Amniotic stem cell (primary cell): ENCODE measurements around the gene ASNSD1.

ENCODE experiments used
- DNase-seq: peaks from one replicate; lab custom pipeline; 2025; lab: John Stamatoyannopoulos, UW

The ASNSD1 gene

GRCh38 chr2:189661148-189661956 lies at the start of gene ASNSD1:
ASNSD1 (plus strand) TSS chr2:189661459; CDS start chr2:189666133, 4,674 bp downstream.
- peak; percentile 98 for DNase-seq

DNA sequence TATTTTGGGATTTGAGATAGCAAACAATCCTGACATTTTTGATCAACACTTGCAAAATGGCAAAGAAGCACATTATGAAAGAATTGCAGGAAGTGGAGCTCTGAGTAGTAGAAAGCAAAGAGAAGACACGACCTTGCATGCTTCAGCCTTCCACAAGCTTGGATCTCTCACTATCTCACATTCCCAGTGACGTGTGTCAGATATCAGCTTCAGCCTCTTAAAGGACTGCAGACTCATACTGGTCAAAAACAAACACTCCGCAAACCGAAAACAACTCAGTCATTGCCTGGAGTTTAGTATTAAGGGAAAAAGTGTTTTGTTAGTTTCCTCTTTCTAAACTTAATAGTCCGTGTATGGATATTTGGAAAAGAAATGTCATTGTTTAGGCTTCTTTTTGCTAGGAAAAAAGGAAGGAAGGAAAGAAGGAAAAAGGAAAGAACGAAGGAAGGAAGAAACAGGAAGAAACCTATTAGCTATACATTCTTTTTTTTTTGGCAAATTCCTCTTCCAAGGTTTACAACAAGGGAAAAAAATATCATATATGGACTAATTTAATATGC lies 48.1 kb upstream of the ASNSD1 start:
- peak; percentile 70 for DNase-seq

DNA sequence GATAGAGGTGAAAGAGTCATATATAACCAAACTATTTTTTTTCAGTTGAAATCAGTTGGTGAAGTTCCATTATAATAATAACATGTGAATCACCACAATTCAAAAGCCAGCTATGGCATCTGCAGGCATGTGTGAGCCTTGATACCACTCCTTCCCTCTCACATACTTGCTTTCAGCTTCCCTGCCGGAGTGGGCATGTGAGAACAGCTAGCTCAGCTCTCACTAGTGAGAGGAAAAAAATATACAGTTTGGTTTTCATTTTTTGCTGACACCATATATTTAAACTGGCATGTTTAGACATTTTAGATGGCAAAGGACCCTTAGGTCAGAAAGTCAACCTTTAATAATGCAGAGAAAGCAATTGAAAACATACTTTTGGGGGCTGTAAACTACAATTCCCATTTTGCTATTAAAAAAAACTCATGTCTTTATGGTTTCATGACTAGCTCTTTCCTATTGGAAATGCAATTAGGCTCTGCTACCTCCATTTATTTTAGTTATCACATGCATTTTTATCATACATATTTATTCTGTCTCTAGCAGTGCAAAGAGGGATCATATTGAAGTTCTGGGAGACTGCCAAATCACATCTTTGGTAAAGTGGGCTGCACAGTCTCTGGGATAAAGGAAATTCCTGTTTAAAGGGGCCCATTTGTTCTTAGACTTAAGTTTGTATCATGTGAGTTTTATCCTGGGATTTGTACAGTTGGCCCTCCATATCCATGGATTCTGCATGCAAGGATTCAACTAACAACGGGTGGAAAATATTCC lies 47.4 kb upstream of the ASNSD1 start:
- no peak for DNase-seq

DNA sequence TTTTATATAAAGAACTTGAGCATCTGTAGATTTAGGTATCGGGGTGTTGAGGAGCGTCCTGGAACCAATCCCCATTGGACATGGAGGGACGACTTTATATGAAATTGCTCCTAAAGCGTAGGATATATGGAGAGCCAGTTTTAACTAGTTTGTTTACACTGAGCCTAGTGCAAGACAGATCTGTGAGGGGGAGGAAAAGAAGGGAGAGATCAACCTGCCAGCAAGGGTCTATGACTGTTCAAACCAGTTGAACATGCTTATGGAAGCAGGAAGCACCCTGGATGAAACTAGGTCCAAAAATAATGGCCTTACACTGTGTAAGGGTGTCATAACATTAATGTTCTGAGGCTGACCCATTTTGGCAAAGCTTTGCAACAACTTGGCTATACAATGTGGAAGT lies 46.7 kb upstream of the ASNSD1 start:
- DNase-seq: no peak

DNA sequence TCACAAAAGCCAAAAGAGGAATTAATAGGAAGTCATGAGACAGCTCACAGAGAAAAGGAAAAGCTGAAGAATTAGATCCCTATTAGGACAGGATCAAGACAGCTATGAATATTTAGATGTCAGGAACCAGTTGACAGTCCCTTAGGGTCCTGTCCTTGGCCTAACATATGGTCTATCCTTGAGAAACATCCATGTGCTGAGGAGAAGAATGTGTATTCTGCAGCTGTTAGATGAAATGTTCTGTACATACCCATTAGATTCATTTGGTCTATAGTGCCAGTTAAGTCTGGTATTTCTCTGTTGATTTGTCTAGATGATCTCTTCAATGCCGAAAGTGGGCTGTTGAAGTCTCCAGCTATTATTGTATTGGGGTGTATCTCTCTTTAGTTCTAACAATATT lies 43.1 kb upstream of the ASNSD1 start:
- no peak for DNase-seq

- DNase-seq: no peak
Measured at GRCh38 chr2:189621781-189622180, 39.5 kb upstream of the ASNSD1 start.

- no peak for DNase-seq
Measured at GRCh38 chr2:189623049-189623448, 38.2 kb upstream of the ASNSD1 start.

DNA sequence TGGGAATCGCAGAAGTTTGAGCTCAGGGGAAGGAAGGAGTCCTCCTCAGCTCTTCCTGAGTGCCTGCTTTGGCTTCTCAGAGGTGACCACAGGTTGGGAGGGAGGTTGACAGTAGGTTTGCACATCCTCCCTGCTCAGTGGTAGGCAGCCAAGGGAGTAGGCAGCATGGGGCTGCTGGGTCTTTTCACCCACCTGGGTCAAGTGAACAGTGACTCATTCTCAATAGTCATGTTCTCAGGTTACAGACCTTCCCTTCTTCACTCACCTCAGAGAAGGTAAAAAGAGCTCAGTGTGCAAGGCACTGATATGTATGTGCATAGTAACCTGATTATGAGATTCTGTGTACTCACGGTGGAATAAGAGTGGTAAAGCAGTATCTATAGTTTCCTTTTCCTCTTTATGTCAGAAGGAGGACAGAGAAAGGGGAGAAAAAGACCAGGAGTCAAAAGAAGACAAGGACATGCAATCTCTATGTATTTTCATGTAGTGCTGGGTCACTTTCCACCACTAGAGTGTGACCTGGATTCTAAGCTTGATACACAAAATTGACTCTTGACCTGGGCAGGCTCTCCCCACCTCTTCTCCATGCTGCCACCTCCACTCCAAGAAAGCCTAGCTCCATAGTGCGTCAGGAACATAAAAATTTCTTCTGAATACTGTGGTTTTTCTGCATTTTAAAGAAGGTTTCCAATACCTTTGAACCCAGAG lies 36.5 kb upstream of the ASNSD1 start:
- no peak for DNase-seq

DNA sequence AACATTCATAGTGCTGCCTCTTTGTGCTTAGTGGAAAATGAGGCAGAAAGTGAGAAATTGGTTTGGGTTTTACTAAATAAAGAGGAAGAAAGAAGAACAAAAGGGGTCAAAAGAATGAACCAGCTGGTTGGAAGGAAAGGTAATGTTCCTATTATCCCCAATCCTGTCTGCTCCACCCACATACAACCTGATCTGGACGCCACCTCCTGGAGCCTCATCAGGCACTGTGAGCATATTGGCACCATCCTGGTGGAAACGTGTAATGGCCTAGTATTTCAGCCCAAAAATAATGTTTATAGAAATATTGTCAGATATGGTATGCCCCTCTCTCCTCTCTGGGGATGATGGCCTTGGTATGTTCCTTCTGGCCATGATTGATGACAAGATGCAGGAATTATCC lies 35.6 kb upstream of the ASNSD1 start:
- no peak for DNase-seq

- DNase-seq: no peak
Measured at GRCh38 chr2:189627789-189628188, 33.5 kb upstream of the ASNSD1 start.

- DNase-seq: no peak
Measured at GRCh38 chr2:189628817-189629530, 32.3 kb upstream of the ASNSD1 start.

DNA sequence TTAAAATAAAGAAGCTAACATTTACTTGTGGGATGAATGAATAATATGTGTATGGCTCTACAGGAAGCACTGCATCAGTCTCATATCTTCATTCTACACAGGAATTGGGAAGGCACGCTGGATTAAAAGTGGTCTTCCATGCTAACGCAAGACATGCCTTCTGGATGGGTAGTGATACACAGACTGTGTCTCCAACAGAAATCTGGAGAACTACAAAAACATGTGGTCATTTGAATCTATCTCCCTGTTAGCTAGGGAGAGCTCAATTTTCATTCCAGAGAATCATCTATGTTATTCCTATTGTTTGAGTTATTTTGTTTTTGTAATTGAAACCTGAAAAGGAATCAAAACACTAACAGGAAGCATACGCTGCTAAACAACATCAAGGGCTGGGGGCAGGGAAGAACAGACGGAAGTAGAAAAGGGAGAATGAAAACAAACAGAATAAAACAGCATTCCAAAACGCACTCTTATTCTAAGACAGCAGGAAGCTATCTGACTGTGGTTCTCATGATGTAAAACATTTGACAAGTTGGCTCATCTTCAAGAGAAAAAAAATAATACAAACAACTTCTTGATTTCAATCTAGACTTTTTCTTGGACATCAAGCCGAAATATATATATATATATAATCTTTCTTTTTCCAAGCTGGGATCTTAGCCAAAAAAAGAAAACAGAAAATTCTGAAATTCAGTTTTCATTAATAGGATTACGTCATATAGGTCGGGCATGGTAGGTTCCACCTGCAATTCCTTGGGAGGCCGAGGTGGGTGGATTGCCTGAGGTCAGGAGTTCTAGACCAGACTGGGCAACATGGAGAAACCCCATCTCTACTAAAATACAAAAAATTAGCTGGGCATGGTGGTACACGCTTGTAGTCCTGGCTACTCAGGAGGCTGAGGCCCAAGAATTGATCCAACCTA lies 31.5 kb upstream of the ASNSD1 start:
- no peak for DNase-seq

DNA sequence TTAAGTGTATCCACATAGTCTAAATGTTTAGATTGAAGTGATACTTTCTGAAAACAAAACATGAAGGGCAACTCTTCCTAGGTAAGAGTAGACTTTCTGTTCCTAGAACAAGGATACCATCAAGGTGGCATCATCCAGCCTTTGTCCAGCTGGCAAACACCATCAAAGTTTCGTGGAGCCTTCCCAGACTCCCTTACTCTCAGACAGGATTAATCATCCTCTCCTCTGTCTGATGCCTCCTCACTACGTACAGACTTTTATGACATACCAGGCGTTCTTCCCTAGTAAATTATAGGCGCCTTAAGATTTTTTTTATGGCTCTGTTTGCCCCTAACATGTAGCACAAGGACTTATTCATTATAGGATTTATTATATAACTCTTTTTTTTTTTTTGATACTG lies 29.4 kb upstream of the ASNSD1 start:
- DNase-seq: no peak

DNA sequence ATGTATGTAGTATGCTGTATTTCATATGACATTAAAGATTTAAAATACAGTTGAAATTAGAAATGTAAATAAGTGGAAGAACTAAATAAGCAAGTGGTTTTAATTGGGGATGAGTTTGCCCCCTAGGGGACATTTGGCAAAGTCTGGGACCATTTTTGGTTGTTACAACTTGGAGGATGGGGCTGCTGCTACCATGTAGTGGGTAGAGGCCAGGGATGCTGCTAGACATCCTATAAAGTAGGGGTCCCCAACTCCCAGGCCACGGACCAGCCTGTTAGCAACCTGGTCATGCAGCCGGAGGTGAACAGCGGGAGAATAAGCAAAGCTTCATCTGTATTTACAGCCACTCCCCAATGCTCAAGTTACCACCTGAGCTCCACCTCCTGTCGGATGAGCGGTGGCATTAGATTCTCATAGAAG lies 27.9 kb upstream of the ASNSD1 start:
- no peak for DNase-seq

DNA sequence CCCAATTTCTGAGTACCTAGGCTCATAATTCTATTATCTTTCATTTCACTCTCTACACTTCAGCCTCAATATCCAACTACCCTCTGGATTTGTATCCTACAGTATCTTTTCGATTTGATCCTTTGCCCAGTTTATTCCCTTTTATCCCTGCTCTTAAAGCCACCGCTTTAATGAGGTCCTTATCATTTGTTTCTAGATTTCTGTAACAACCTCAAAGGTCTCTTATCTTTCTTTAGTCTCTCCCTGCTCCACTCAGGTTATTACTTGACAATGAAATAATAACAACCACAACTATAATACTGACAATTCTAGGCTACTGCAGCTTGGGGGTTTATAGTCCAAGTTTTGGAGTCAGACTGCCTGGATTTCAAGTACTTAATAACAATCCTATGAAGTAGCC lies 25.9 kb upstream of the ASNSD1 start:
- DNase-seq: no peak

DNA sequence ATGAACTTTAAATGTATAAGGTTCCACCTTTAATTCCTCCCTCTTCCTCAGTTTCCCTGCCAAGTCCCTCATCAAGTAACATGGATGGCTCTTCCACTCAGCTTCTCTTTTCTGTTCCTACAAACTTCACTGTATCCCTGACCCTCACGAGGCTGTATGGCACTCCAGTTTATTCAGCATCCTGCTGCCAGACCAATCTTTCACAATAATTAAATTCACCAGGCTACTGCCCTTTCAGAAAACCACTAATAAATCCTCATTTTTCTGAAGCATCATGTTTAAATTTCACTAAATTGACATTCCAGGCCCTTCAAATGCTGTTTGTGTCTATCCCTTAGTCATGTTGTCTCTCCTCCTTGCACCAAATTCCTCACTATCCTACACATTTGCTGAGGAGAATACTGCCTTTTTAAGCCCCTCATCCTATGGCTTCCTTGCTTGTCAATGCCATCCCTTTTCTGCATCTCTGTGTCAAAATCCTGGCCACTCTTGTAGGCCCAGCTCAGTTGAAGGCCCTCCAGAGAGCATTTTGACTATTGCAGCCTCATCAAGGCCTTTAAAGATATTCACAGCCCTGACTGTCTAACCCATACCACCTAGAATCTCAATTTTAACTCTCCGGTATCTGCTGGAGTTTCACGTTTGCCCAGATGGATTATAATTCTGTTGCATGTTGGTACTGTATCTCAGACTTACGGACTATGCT lies 22.8 kb upstream of the ASNSD1 start:
- no peak for DNase-seq

GRCh38 chr2:189639007-189639609 lies 22.2 kb upstream of the ASNSD1 start:
- no peak for DNase-seq

GRCh38 chr2:189641002-189641401 lies 20.3 kb upstream of the ASNSD1 start:
- no peak for DNase-seq

GRCh38 chr2:189641590-189641989 lies 19.7 kb upstream of the ASNSD1 start:
- DNase-seq: no peak

DNA sequence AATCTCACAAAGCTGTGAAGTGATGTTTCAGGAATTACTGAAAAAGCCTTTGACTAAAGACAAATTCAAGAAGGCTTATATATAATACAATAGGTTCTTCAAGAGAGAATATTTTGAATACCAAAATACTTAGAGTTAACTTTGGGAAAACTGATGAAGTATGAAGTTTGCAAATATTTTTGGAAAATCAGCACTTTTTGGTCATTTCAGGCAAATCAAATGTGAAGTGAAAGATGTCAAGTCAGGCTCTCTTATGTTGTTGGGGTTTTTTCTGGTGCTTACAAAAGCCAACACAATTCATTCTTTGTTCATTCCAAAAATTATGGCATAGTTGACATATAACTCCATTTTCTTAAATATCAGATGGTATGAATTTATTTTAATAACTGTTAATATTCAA lies 14.7 kb upstream of the ASNSD1 start:
- DNase-seq: no peak
